ENCODE results near the gene PIK3C2A.

The PIK3C2A gene

DNA sequence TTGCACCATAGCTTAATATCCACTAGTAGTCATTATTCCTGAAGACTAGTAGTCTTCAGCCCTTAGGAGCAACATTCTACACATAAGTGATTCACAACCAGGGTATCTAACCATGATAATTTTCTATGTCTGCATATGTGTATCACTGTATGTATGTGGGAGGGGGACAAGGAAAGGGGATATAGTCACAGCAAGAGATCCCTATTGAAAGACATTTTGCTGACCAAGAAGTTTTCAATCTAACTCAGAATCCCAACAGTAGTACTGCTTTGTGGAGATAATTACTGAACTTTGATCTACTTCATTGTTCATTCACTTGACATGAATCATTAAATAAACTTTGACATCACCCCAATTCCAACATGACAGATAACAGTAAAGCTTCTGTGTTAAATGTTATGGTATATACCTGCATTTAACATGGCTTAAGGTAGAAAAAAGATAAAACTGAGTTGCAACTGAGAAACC is 10.3 kb downstream of the PIK3C2A start:
- POLR2A ChIA-PET = interaction anchor here (0.7 to 1.4 kb wide), 2 partner anchors 10 to 34 kb away, joined by 3 to 4 read pairs; partner anchors contain the start of gene PIK3C2A
- CTCF ChIA-PET = interaction anchor here (1.4 to 1.7 kb wide), 2 partner anchors 9 to 32 kb away, joined by 3 to 5 read pairs; no protein-coding TSS in a partner anchor

DNA sequence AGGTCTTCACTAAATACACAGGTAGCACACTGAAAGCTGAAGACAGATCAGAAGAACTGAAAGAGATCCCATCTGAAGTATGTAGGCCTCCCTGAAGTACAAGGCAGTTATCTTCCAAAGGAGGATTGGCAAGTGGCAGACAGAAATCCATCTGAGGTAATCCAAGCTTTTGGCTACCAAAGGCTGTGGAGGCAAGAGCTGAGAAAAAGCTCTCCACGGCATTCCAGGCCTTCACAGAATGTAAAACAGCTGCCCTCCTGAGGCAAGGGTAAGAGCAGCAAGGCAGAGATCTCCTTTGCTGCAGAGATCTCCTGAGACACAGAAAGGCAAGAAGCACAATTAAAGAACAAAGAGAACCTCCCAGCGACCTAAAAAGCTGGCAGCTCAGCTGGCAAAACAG is 19.1 kb downstream of the PIK3C2A start:
- ChIA-PET CTCF (interaction anchor here (1.0 to 1.2 kb wide), 2 partner anchors 8 to 18 kb away, joined by 3 to 5 read pairs; no protein-coding TSS in a partner anchor), POLR2A (no interaction called here)
- DNase-seq (ENCODE audit: low read depth, low spot score) = no peak
- TF ChIP-seq, protein P1, sequence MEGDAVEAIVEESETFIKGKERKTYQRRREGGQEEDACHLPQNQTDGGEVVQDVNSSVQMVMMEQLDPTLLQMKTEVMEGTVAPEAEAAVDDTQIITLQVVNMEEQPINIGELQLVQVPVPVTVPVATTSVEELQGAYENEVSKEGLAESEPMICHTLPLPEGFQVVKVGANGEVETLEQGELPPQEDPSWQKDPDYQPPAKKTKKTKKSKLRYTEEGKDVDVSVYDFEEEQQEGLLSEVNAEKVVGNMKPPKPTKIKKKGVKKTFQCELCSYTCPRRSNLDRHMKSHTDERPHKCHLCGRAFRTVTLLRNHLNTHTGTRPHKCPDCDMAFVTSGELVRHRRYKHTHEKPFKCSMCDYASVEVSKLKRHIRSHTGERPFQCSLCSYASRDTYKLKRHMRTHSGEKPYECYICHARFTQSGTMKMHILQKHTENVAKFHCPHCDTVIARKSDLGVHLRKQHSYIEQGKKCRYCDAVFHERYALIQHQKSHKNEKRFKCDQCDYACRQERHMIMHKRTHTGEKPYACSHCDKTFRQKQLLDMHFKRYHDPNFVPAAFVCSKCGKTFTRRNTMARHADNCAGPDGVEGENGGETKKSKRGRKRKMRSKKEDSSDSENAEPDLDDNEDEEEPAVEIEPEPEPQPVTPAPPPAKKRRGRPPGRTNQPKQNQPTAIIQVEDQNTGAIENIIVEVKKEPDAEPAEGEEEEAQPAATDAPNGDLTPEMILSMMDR (IDR thresholded peaks at IDR 0.05; ENCODE audit: insufficient read depth, low read length, missing control alignments) = no peak
- no peak overlapping the region for H3K4me3 ChIP-seq (ENCODE audit: low read depth, low read length)

More for the DNA sequence above, 10.3 kb downstream of the PIK3C2A start:
- no peak overlapping the region for H3K4me3 ChIP-seq (ENCODE audit: low read depth, low read length)
- TF ChIP-seq, protein P1 (IDR thresholded peaks at IDR 0.05; ENCODE audit: insufficient read depth, low read length, missing control alignments) = no peak
- no peak for DNase-seq (ENCODE audit: low read depth, low spot score)

DNA sequence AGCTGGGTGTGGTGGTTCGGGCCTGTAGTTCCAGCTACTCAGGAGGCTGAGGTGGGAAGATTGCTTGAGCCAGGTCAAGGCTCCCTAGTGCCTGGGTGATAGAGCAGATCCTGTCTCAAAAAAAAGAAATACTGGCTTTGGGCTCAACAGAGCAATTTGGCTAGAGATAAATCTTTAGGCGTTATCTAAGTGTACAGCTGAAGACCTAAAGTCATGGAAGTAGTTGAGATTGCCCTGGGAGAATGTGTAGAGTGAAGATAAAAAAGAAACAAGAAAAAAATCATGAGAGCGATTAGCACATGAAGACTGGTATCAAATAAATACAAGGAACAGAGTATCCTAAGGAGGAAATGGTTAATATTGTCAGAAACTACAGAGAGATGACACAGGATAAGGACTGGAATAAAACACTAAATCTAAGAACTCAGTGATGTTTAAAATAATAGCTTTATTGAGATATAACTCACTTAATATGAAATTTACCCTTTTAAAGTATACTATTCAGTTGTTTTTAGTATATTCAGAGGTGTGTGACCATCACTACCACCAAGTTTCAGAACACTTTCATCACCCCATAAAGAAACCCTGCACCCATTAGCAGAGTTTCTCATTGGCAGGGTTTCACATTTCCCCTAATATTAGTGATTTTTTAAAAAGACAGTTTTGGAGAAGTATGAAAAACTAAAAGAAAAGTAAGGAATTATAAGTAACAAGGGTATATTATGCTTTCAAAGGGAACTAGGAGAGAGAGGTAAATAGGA is 20.7 kb downstream of the PIK3C2A start:
- DNase-seq (ENCODE audit: low read depth, low spot score) = no peak
- H3K4me3 ChIP-seq (ENCODE audit: low read depth, low read length) = no peak overlapping the region
- ChIA-PET CTCF (no interaction called here), POLR2A (no interaction called here)
- TF ChIP-seq, protein P1 (IDR thresholded peaks at IDR 0.05; ENCODE audit: insufficient read depth, low read length, missing control alignments) = no peak

DNA sequence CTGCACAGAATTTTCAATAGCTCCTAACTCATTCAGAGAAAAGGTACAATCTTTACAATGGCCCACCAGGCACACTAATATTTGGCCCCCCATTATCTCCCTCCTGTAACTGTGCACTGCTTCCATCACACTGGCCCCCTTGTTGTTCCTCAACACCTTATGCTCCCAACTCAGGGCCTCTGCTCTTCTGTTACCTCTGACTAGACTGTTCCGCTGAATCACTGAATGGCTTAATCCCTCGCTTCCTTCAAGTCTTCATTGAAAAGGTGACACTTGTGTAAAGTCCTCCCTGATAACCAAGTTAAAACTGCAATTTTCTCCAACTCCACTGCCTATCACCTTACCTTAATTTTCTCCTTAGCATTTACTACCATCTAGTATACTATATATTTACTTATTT is 21.8 kb downstream of the PIK3C2A start:
- no peak overlapping the region for H3K4me3 ChIP-seq (ENCODE audit: low read depth, low read length)
- DNase-seq (ENCODE audit: low read depth, low spot score) = no peak
- ChIA-PET POLR2A (no interaction called here), CTCF (no interaction called here)
- TF ChIP-seq, protein P1 (IDR thresholded peaks at IDR 0.05; ENCODE audit: insufficient read depth, low read length, missing control alignments) = no peak

DNA sequence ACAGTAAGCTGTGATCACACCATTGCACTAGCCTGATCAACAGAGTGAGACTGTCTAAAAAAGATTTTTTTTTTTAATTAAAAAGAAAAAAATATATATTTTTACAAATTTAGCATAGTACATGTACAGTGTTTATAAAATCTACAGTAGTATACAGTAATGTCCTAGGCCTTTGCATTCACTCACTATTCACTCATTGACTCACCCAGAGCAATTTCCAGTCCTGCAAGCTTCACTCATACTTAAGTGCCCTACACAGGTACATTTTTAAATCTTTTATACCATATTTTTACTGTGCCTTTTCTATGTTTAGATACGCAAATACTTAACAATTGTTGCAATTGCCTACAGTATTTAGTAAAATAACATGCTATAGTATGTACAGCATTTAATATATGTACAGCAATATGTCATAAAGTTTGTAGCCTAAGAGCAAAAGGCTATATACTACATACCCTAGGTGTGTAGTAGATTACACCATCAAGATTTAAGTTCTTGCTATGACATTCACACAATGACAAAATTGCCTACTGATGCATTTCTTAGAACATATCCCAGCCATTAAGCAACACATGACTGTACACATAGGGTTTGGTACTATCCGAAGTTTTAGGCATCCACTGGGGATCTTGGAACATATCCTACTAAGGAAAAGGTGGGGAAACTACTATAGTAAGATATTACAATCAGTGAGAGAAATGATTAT is 22.8 kb downstream of the PIK3C2A start:
- TF ChIP-seq, protein P1 (IDR thresholded peaks at IDR 0.05; ENCODE audit: insufficient read depth, low read length, missing control alignments) = no peak
- CTCF ChIA-PET = no interaction called here

DNA sequence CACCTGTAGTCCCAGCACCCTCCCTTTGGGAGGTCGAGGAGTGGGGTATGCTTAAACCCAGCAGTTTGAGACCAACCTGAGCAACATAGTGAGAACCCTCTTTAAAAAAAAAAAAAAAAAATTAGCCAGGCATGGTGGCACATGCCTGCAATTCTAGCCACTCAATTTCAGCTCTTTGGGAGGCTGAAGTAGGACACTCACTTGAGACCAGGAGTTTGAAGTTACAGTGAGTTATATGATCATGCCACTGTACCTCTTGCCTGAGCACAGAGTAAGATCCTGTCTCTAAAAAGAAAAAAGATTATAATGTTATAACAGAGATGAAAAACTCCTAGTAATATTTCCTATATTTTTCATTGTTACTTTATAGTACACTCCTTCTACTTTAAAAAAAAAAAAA is 23.9 kb downstream of the PIK3C2A start:
- TF ChIP-seq, protein P1 (IDR thresholded peaks at IDR 0.05; ENCODE audit: insufficient read depth, low read length, missing control alignments) = no peak
- CTCF ChIA-PET = interaction anchor here (0.6 kb wide), 1 partner anchor 197 kb away, joined by 3 read pairs; no protein-coding TSS in a partner anchor
- no peak overlapping the region for H3K4me3 ChIP-seq (ENCODE audit: low read depth, low read length)
- no peak for DNase-seq (ENCODE audit: low read depth, low spot score)
- POLR2A ChIA-PET = no interaction called here

More for the DNA sequence above, 22.8 kb downstream of the PIK3C2A start:
- no peak for DNase-seq (ENCODE audit: low read depth, low spot score)
- POLR2A ChIA-PET = no interaction called here
- no peak overlapping the region for H3K4me3 ChIP-seq (ENCODE audit: low read depth, low read length)

Data from AG04449 (cell line).